Kidney tubule cell (primary cell): ENCODE results near the gene GSTA1.

ENCODE experiments used
- DNase-seq: peaks from one replicate; pipeline ENCODE4 v3.0.0-alpha.2; 2018; ENCODE audit warnings: low spot score

The GSTA1 gene

DNA sequence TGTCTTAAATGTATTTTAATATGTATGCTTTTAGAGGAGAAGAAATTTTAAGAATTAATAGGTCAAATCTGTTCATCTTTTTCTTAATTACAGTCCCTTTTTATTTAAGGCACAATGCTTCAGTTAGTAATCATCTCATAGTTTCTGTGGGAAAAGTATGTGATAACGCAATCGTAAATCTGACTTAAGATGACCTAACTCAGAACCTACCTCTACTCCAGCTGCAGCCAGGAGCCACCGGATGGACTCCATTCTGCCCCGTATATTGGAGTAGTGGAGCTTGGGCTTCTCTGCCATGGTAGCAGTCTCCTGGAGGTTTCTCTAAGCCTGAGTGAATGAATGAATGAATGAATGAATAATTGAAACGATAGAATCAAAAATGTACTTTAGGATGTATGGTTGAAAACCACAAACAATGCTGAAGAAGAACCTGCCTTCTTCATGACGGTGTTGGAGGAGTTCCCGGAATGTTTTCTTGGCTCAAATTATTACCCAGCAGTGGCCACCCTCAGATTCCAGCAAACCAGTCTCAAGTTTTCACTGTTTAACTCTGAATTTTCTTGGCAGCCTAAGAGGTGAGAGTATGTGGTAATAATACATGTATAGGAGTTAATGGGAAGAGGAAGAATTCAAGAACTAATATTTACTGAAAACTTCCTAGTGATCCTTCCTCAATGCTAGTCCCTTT, 45.8 kb downstream of the GSTA1 start:
- peak; percentile 43 for DNase-seq

DNA sequence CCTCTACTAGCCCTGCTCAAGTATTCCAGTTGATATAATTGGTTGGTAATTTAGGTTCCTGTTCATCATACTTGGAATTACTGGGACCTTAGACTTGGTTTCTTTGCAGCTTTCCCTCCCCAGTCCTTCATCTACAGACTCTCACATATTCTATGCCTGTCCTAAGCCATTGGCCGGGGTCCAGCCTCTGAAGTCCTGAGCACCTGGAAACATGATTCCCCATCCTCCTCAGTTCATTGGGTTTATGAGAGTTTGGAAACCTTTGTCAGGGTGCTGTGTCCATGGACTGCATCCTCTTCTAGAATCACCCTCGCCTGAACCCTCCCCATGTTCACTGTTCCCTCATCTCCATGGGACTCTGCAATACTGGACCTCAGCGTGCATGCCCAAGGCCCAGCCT, 49.2 kb downstream of the GSTA1 start:
- no peak for DNase-seq

DNA sequence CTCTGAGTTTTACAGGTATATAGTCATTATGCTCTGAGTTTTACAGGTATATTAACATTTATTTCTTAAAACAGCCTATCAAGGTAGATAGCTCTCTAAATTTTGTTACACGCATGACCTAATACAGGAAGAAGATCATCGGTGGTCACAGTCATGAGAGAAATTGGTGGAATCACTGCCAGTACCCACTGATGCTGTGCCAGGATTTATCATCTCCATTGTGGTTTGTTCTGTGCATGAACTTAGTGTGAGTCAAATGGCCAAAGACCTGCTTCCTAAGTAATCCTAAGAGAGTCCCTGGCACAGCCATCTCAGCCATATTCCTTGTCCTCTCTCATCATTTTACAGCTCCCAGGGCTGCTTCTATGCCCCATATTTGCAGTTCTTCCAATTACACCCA, 50.5 kb downstream of the GSTA1 start:
- peak; percentile 52 for DNase-seq

- no peak for DNase-seq
These were observed 51.3 kb downstream of the GSTA1 start for GRCh38 chr6:52752310-52752709.

- no peak for DNase-seq
These were observed 54.0 kb downstream of the GSTA1 start for GRCh38 chr6:52749556-52750152.

DNA sequence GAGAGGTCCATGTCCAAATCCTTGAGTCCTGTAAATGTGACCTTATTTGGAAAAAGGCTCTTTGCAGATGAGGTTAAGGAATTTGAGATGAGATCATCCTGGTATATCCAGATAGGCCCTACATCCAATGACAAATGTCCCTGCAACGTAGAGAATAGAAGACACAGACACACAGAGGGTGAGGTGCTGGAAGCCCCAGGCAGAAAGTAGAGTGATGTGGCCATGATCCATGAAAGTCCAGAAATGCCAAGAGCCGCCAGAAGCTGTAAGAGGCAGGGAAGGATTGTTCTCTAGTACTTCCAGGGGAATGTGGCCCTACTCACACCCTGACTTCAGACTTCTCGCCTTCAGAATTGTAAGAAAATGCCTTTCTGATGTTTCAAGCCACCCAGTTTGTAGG, 56.3 kb downstream of the GSTA1 start:
- DNase-seq: peak; percentile 45

DNA sequence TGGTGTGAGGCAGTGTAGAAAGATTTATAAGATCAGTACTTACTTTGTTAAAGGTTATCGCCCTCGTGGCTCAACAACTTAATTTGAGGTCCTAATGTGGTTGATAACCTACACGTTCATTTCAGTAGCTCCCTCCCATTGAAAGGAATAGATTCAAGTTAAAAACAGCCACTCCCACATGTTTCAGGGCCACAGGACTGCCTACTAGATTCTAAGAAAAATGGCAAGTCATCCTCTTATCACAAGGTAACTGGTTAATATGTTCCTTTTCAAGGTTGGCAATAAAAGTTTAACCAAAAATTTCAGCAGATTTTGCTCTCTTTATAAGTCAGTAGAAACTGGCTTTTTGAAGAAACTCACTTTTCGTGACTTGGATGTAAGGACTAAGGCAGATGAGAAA, 57.4 kb downstream of the GSTA1 start:
- DNase-seq: no peak

DNA sequence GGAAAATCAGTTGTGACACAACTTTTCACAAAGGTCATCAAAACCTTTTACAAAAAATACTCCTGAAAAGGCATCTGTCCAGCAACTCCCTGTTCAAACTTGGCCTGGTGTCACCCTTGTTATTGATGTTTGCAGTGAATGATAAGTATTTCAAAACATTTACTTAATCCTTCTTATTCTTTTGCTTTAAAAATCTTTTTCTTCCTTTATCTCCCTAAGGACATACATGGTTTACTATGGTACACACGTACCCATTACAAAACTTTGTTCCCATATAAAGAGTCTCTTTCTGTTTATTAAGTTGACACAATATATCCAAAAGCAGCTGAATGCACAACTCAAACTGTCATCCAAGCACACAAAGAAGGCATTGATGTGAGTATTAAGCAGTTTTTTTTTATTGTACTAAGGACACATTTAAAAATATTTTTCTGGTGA, 57.8 kb downstream of the GSTA1 start:
- DNase-seq: no peak

DNA sequence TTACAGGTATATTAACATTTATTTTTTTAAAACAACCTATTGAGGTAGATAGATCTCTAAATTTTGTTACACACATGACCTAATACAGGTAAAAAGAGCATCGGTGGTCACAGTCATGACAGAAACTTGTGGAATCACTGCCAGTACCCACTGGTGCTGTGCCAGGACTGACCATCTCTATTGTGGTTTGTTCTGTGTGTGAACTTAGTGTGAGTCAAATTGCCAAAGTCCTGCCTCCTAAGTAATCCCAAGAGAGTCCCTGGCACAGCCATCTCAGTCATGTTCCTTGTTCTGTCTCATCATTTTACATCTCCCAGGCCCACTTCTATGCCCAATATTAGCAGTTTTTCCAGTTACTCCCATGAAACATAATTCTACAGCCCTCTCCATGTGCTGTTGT, 61.7 kb downstream of the GSTA1 start:
- DNase-seq: peak; percentile 73
